Panc1 (cell line): ENCODE results near the gene RETSAT. TPM values are rescaled to one million over a fixed set of nuclear protein-coding genes. Genes with fewer than 3 reads are reported as not detected.
"Not testable (repeated sequence)": the region's sequence is repeated elsewhere in the genome, so short reads cannot be mapped to it uniquely, and the experiment has no call there.

Source experiments
- ATAC-seq: fragments of 200-7000 bp; cut with Tn5 transposase; 2 replicates; pipeline ENCODE4 v1.9.1; 2020; ENCODE audit warnings: mild to moderate bottlenecking, moderate library complexity
- BruUV-seq: library from RNA; stranded (reverse); fragments of 400-500 nt; replicated peaks from 2 replicates; lab custom pipeline; 2021; lab: Mats Ljungman, UMichigan
- CTCF ChIA-PET: fragments of 300-600 bp; sonication (Branson Sonifier 250); formaldehyde crosslinking; loops from one replicate; lab custom pipeline; 2022; ENCODE audit warnings: antibody characterized with exemption; lab: Charles Lee
- POLR2A ChIA-PET: fragments of 300-600 bp; sonication (Branson Sonifier 250); formaldehyde crosslinking; loops from one replicate; lab custom pipeline; 2022; ENCODE audit warnings: antibody characterized with exemption; lab: Charles Lee
- DNase-seq: peaks from one replicate; pipeline ENCODE4 v3.0.0-alpha.2; 2010; ENCODE audit warnings: low read depth, low spot score
- H3K27ac ChIP-seq: 2 replicates; pipeline ENCODE4 v1.5.1; 2011; ENCODE audit warnings: mild to moderate bottlenecking, low read length, inconsistent platforms
- H3K27me3 ChIP-seq: fragments of 200-500 bp; sonication (Bioruptor generic); 2 replicates; pipeline ENCODE4 v1.6.0; 2014; ENCODE audit warnings: low read length, inconsistent platforms; ENCODE audit not compliant: control insufficient read depth, insufficient read depth
- H3K36me3 ChIP-seq: fragments of 200-500 bp; sonication (Bioruptor generic); 2 replicates; pipeline ENCODE4 v1.5.1; 2014; ENCODE audit warnings: inconsistent platforms, mild to moderate bottlenecking, low read length, moderate library complexity; ENCODE audit not compliant: control insufficient read depth, insufficient read depth
- H3K4me1 ChIP-seq: 2 replicates; pipeline ENCODE4 v1.5.1; 2011; ENCODE audit warnings: inconsistent platforms, mild to moderate bottlenecking, low read length, moderate library complexity; ENCODE audit not compliant: control insufficient read depth, insufficient read depth
- H3K4me3 ChIP-seq, 2 experiments: 2 replicates each; pipeline ENCODE4 v1.5.1; 2011 to 2012; ENCODE audit warnings: low read depth in 2 of 2, low read length in 2 of 2, mild to moderate bottlenecking in 2 of 2, inconsistent platforms in 1 of 2, moderate library complexity in 1 of 2
- H3K9me3 ChIP-seq: fragments of 200-500 bp; sonication (Bioruptor generic); 2 replicates; pipeline ENCODE4 v1.5.1; 2014; ENCODE audit warnings: low read depth, mild to moderate bottlenecking, inconsistent platforms, low read length, moderate library complexity; ENCODE audit not compliant: control insufficient read depth, insufficient read depth
- CTCF ChIP-seq: fragments of 450-650 bp; IDR thresholded peaks from 2 replicates; pipeline ENCODE4 v1.5.1; 2017; ENCODE audit warnings: mild to moderate bottlenecking
- POLR2AphosphoS5 ChIP-seq: IDR thresholded peaks from 2 replicates; pipeline ENCODE4 v1.6.1; 2012; ENCODE audit warnings: mild to moderate bottlenecking, low read depth, low read length, moderate library complexity
- REST ChIP-seq, 2 experiments: IDR thresholded peaks; 2 replicates each; pipeline ENCODE4 v1.6.1; 2011 to 2012; ENCODE audit warnings: low read depth in 2 of 2, control low read depth in 1 of 2, low read length in 1 of 2, mild to moderate bottlenecking in 1 of 2, moderate library complexity in 1 of 2; ENCODE audit not compliant: insufficient read depth in 1 of 2
- SIN3A ChIP-seq: IDR thresholded peaks from 2 replicates; pipeline ENCODE4 v1.6.1; 2012; ENCODE audit warnings: low read depth, mild to moderate bottlenecking, low read length, moderate library complexity, borderline replicate concordance; ENCODE audit not compliant: insufficient read depth
- TCF7L2 ChIP-seq: IDR thresholded peaks from 2 replicates; pipeline ENCODE4 v1.6.1; 2011; ENCODE audit warnings: mild to moderate bottlenecking, low read depth, low read length, inconsistent platforms
- in situ Hi-C: cut with HindIII; loops from 2 replicates; pipeline ENCODE4 v1.10.0; 2016; ENCODE audit warnings: low sequenced_read_pairs, low pct_unique_long_range_greater_than_20kb
- intact Hi-C: fragments of 100-400 bp; cut with micrococcal nuclease; formaldehyde crosslinking; loops from one replicate; pipeline ENCODE4 v1.10.0; 2022; ENCODE audit not compliant: unreplicated experiment
- total RNA-seq: library from RNA; stranded (reverse); gene quantifications from one replicate; pipeline ENCODE4 v1.2.1, GENCODE V29; 2021; ENCODE audit not compliant: unreplicated experiment

Gene RETSAT
- total RNA-seq, 1 experiment from 2014 or later = 50.9 TPM

- H3K4me3 ChIP-seq = no peak overlapping the region
- ChIA-PET POLR2A (no interaction called here), CTCF (no interaction called here)
- no peaks in the 10 kb centered on the region for H3K27me3 ChIP-seq
- no peaks in the 10 kb centered on the region for H3K36me3 ChIP-seq
- BruUV-seq = no TSS peak
- ATAC-seq = no peak
- TF ChIP-seq CTCF (no peak), REST (IDR thresholded peaks at IDR 0.05; ENCODE audit: insufficient read depth in 1 of 2, low read depth in 2 of 2, low read length in 1 of 2) (no peak), POLR2AphosphoS5 (no peak), TCF7L2 (no peak), SIN3A (no peak)
- no peak overlapping the region for H3K27ac ChIP-seq
- H3K4me1 ChIP-seq = no peaks in the 10 kb centered on the region
- in situ Hi-C loops = no loop called here
- no peak for DNase-seq
- H3K9me3 ChIP-seq = no peaks in the 10 kb centered on the region
- intact Hi-C loops = no loop called here
Measured at GRCh38 chr2:85344356-85344954, 9.9 kb downstream of the RETSAT start.

GRCh38 chr2:85343207-85343895, 11.0 kb downstream of the RETSAT start:
- POLR2A ChIA-PET, H3K4me1 ChIP-seq, H3K27me3 ChIP-seq, CTCF ChIA-PET, H3K9me3 ChIP-seq, DNase-seq, H3K36me3 ChIP-seq, in situ Hi-C loops, H3K4me3 ChIP-seq, H3K27ac ChIP-seq, intact Hi-C loops: not testable (repeated sequence)
- TSS peak; percentile 90 for BruUV-seq
- peak; percentile 54 for ATAC-seq

- in situ Hi-C loops (no loop called here), intact Hi-C loops (no loop called here)
- H3K4me1 ChIP-seq = no peaks in the 10 kb centered on the region
- no peak for TF ChIP-seq POLR2AphosphoS5
- TF ChIP-seq TCF7L2 = no peak
- H3K27me3 ChIP-seq = no peaks in the 10 kb centered on the region
- H3K36me3 ChIP-seq = no peaks in the 10 kb centered on the region
- no peak overlapping the region for H3K27ac ChIP-seq
- no peak overlapping the region for H3K4me3 ChIP-seq
- CTCF ChIA-PET = no interaction called here
- DNase-seq (no peak), ATAC-seq (no peak)
- no TSS peak for BruUV-seq
- no peaks in the 10 kb centered on the region for H3K9me3 ChIP-seq
- POLR2A ChIA-PET = no interaction called here
Measured at GRCh38 chr2:85342156-85342555, 12.2 kb downstream of the RETSAT start.
